ENCODE data around the gene SH3PXD2B.
A peak's percentile ranks its signal among the peaks of the same experiment; 100 is the strongest.

SH3PXD2B gene

DNA sequence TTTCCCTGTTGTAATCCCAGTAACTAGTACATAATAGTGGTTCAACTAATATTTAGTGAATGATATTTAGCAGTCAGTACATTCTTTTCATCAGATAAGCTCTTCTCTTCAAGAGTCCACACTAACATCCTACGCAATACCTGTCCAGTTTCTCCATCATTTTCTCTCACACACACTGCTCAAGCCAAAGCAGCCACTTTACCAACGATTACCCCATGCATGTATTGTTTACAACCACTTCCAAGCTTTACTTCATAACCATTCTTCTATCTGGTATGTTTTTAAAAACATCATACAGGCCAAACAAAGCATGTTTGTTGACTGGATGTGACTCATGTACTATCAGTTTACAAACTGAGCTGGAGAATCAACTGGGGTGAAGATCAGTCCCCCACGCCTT, 178.1 kb downstream of the SH3PXD2B start:
- Mint-ChIP-seq H3K27ac (peak overlapping the region; percentile 48), H3K27me3 (no peaks in the 10 kb centered on the region), H3K4me3 (no peak overlapping the region), H3K36me3 (peaks cover 16% of the 10 kb centered on the region), H3K4me1 (peaks cover 64% of the 10 kb centered on the region), H3K9me3 (no peaks in the 10 kb centered on the region)

All from activated naive CD4-positive, alpha-beta T cell treated with anti-CD3 and anti-CD28 coated beads, Interleukin-2, amount 50 U/mL, for 24 hours (primary cell).